K562 (cell line): ENCODE measurements around the gene IL15. TPM values are rescaled to one million over a fixed set of nuclear protein-coding genes. Genes with fewer than 3 reads are reported as not detected.

Source experiments
- ATAC-seq: fragments of 200-7000 bp; cut with Tn5 transposase; 3 replicates; pipeline ENCODE4 v1.9.1; 2020; ENCODE audit warnings: moderate library complexity
- BruUV-seq: library from RNA; stranded (reverse); fragments of 400-500 nt; replicated peaks from 2 replicates; lab custom pipeline; 2021; lab: Mats Ljungman, UMichigan
- CTCF ChIA-PET: fragments of 300-600 bp; formaldehyde crosslinking; extraction: SDS; loops from one replicate; lab custom pipeline; 2021; ENCODE audit warnings: low intra/inter-chr PET ratio; lab: Yijun Ruan, JAX
- POLR2A ChIA-PET: fragments of 300-600, 350-650 bp; sonication (Branson Sonifier 250); formaldehyde crosslinking; extraction: SDS; loops from one replicate; lab custom pipeline; 2021; ENCODE audit warnings: antibody characterized with exemption, inconsistent platforms; lab: Yijun Ruan, JAX
- DNase-seq, 4 experiments: peaks; one replicate each; pipeline versions ENCODE4 v3.0.0 to v3.0.0-alpha.2; 2011 to 2018; ENCODE audit warnings: low spot score in 3 of 4, mixed read lengths in 3 of 4; ENCODE audit errors: extremely low read depth in 1 of 4
- FAIRE-seq: peaks from 2 replicates; lab custom pipeline; 2011; peaks lifted over from hg19 to GRCh38; lab: Jason Lieb, UNC
- H2AFZ ChIP-seq: 2 replicates; pipeline ENCODE4 v1.6.0; 2011; ENCODE audit warnings: low read depth, low read length, control low read depth, inconsistent platforms
- H3K27ac ChIP-seq: fragments of 200-600 bp; 3 replicates; pipeline ENCODE4 v1.8.0; 2011; ENCODE audit warnings: low read depth, mild to moderate bottlenecking, control low read depth, inconsistent platforms, low read length, moderate library complexity, mixed read lengths; ENCODE audit errors: extremely low read depth
- H3K27me3 ChIP-seq, 2 experiments: fragments of 300-600 bp in 1 of 2; 2 replicates in 1 of 2; 3 replicates in 1 of 2; pipeline versions ENCODE4 v1.6.0 to v1.8.0; 2011; ENCODE audit warnings: inconsistent platforms in 2 of 2, low read length in 2 of 2, mild to moderate bottlenecking in 1 of 2, mixed read lengths in 1 of 2, moderate library complexity in 1 of 2; ENCODE audit not compliant: control insufficient read depth in 2 of 2, insufficient read depth in 2 of 2
- H3K36me3 ChIP-seq: fragments of 300-600 bp; 3 replicates; pipeline ENCODE4 v1.8.0; 2011; ENCODE audit warnings: mild to moderate bottlenecking, low read length, inconsistent platforms; ENCODE audit not compliant: control insufficient read depth, insufficient read depth
- H3K4me1 ChIP-seq, 2 experiments: fragments of 200-600 bp in 1 of 2; replicated peaks in 1 of 2; 2 replicates in 1 of 2; 3 replicates in 1 of 2; pipeline versions ENCODE4 v1.5.1 to v1.8.0; 2011; ENCODE audit warnings: inconsistent platforms in 2 of 2, low read length in 2 of 2, mild to moderate bottlenecking in 1 of 2, mixed read lengths in 1 of 2, moderate library complexity in 1 of 2; ENCODE audit not compliant: control insufficient read depth in 2 of 2, insufficient read depth in 2 of 2
- H3K4me2 ChIP-seq: 2 replicates; pipeline ENCODE4 v1.6.1; 2011; ENCODE audit warnings: low read length, control low read depth, inconsistent platforms, mixed read lengths; ENCODE audit not compliant: insufficient read depth
- H3K4me3 ChIP-seq: fragments of 200-600 bp; sonication (generic), shearing (Covaris generic); 2 replicates; pipeline ENCODE4 v1.5.1; 2016; ENCODE audit warnings: control low read depth, inconsistent platforms
- H3K79me2 ChIP-seq: fragments of 200-600 bp; 3 replicates; pipeline ENCODE4 v1.8.0; 2011; ENCODE audit warnings: low read length, inconsistent platforms; ENCODE audit not compliant: control insufficient read depth, insufficient read depth
- H3K9ac ChIP-seq, 2 experiments: 2 replicates each; pipeline versions ENCODE4 v1.6.0 to v1.6.1; 2011; ENCODE audit warnings: low read depth in 2 of 2, low read length in 2 of 2, control low read depth in 1 of 2, inconsistent platforms in 1 of 2, mild to moderate bottlenecking in 1 of 2, mixed read lengths in 1 of 2; ENCODE audit not compliant: insufficient read depth in 1 of 2
- H3K9me1 ChIP-seq: one replicate; pipeline ENCODE4 v1.6.0; 2011; ENCODE audit warnings: inconsistent platforms, mild to moderate bottlenecking, low read length, moderate library complexity; ENCODE audit not compliant: control insufficient read depth, insufficient read depth
- H3K9me3 ChIP-seq: replicated peaks from 2 replicates; pipeline ENCODE4 v1.5.1; 2011; ENCODE audit warnings: low read depth, low read length, inconsistent platforms; ENCODE audit not compliant: control insufficient read depth, insufficient read depth
- H4K20me1 ChIP-seq: replicated peaks from 2 replicates; pipeline ENCODE4 v1.6.1; 2011; ENCODE audit warnings: low read length, inconsistent platforms, mixed read lengths; ENCODE audit not compliant: control insufficient read depth, insufficient read depth
- ATF4 ChIP-seq: fragments of 450-650 bp; formaldehyde crosslinking; IDR thresholded peaks from 2 replicates; pipeline ENCODE4 v1.4.0; 2022; ENCODE audit warnings: mild to moderate bottlenecking, moderate library complexity
- EP300 ChIP-seq: IDR thresholded peaks from 2 replicates; pipeline ENCODE4 v1.6.1; 2012; ENCODE audit warnings: low read length, improper control_type of control experiment
- FOXO4 ChIP-seq: fragments of 450-650 bp; formaldehyde crosslinking; IDR thresholded peaks from 2 replicates; pipeline ENCODE4 v1.4.0; 2020; ENCODE audit warnings: mild to moderate bottlenecking, moderate library complexity
- HES1 ChIP-seq: fragments of 450-650 bp; IDR thresholded peaks from 2 replicates; pipeline ENCODE4 v1.6.1; 2016; ENCODE audit warnings: low read depth, mild to moderate bottlenecking, moderate library complexity
- HEY1 ChIP-seq: fragments of 250-450 bp; sonication (Bioruptor Pico); IDR thresholded peaks from 2 replicates; pipeline ENCODE4 v1.5.0; 2020; ENCODE audit warnings: mild to moderate bottlenecking, moderate library complexity, borderline replicate concordance
- ILF3 ChIP-seq: fragments of 450-650 bp; IDR thresholded peaks from 2 replicates; pipeline ENCODE4 v1.6.1; 2018; ENCODE audit warnings: antibody characterized with exemption, mild to moderate bottlenecking, moderate library complexity, borderline replicate concordance
- KLF16 ChIP-seq: IDR thresholded peaks from 2 replicates; pipeline ENCODE4 v1.6.1; 2016; ENCODE audit warnings: antibody characterized with exemption
- NUFIP1 ChIP-seq: fragments of 450-650 bp; IDR thresholded peaks from 2 replicates; pipeline ENCODE4 v1.6.1; 2018; ENCODE audit not compliant: partially characterized antibody
- PCBP1 ChIP-seq: fragments of 200-400 bp; formaldehyde crosslinking; IDR thresholded peaks from 2 replicates; pipeline ENCODE4 v1.6.1; 2018; ENCODE audit warnings: mild to moderate bottlenecking, low read depth, low read length; ENCODE audit not compliant: poor library complexity, severe bottlenecking
- PHB2 ChIP-seq: fragments of 450-650 bp; IDR thresholded peaks from 2 replicates; pipeline ENCODE4 v1.6.1; 2017; ENCODE audit warnings: low read depth
- SMARCA5 ChIP-seq: fragments of 450-650 bp; IDR thresholded peaks from 2 replicates; pipeline ENCODE4 v1.6.1; 2016
- SMARCE1 ChIP-seq: fragments of 450-650 bp; IDR thresholded peaks from 2 replicates; pipeline ENCODE4 v1.7.1; 2016; ENCODE audit warnings: mild to moderate bottlenecking
- SNIP1 ChIP-seq: fragments of 450-650 bp; IDR thresholded peaks from 2 replicates; pipeline ENCODE4 v1.7.1; 2017; ENCODE audit warnings: low read depth, mild to moderate bottlenecking
- YY1 ChIP-seq, 3 experiments: IDR thresholded peaks; 2 replicates each; pipeline ENCODE4 v1.6.1; 2011; ENCODE audit warnings: low read length in 2 of 3, mild to moderate bottlenecking in 2 of 3, moderate library complexity in 2 of 3, borderline replicate concordance in 1 of 3, control low read depth in 1 of 3, low read depth in 1 of 3; ENCODE audit not compliant: insufficient read depth in 3 of 3, insufficient replicate concordance in 2 of 3, control insufficient read depth in 1 of 3, insufficient read length in 1 of 3; ENCODE audit errors: extremely low read depth in 1 of 3
- ZC3H4 ChIP-seq: sonication (generic); formaldehyde crosslinking; IDR thresholded peaks from 2 replicates; pipeline ENCODE4 v1.9.0; 2021; ENCODE audit warnings: missing genetic modification reagents, borderline replicate concordance
- ZEB2 ChIP-seq: fragments of 450-650 bp; IDR thresholded peaks from 2 replicates; pipeline ENCODE4 v1.6.1; 2016
- ZNF507 ChIP-seq: conservative IDR thresholded peaks from 2 replicates; pipeline ENCODE4 v1.6.1; 2017; ENCODE audit warnings: missing genetic modification characterization, missing compliant biosample characterization
- WGBS: fragments of 100-300 bp; shearing (Covaris generic); methylation state at CpG from one replicate; pipeline ENCODE4 v1.1.6; 2016; ENCODE audit warnings: low coverage, mixed read lengths; ENCODE audit not compliant: insufficient coverage; ENCODE audit errors: missing lambda C conversion rate; 5-methylcytosine and 5-hydroxymethylcytosine counted together
- in situ Hi-C: fragments of 300-500 bp; cut with MboI; formaldehyde crosslinking; loops from 4 replicates; pipeline ENCODE4 v1.15.0; 2018; ENCODE audit warnings: inconsistent platforms, mixed read lengths
- intact Hi-C: fragments of 100-400 bp; cut with micrococcal nuclease; formaldehyde crosslinking; loops from 2 replicates; pipeline ENCODE4 v1.14.2; 2022
- polyA plus RNA-seq, 8 experiments: library from polyadenylated mRNA; depleted of rRNA in 4 of 8; stranded (reverse) in 5 of 8; unstranded in 3 of 8; fragments of >200 nt; fragmentation: Nextera tagmentation in 2 of 8; fragmentation: Illumina TruSeq in 1 of 8; extraction: Ambion mirVana in 2 of 8; extraction: Trizol in 1 of 8; gene quantifications; 2 replicates each; pipeline versions ENCODE4 v1.2.1 to v1.2.3, GENCODE V29; 2011 to 2014; ENCODE audit warnings: inconsistent platforms in 1 of 8, missing spikeins in 1 of 8
- total RNA-seq, 7 experiments: library from RNA; depleted of rRNA in 6 of 7; stranded (reverse); fragments of >200 nt in 6 of 7; fragmentation: Illumina TruSeq in 2 of 7; extraction: Trizol in 2 of 7; gene quantifications; 2 replicates each; pipeline versions ENCODE4 v1.2.1 to v1.2.3, GENCODE V29; 2011 to 2021; ENCODE audit warnings: low replicate concordance in 1 of 7
- TF ChIP-seq, protein P1 (sequence below): sonication (generic); formaldehyde crosslinking; IDR thresholded peaks from 2 replicates; pipeline ENCODE4 v1.9.0; 2022; ENCODE audit warnings: mild to moderate bottlenecking, missing genetic modification reagents
- TF ChIP-seq, protein P2 (sequence below): fragments of 450-650 bp; IDR thresholded peaks from 2 replicates; pipeline ENCODE4 v1.6.1; 2014; ENCODE audit warnings: low read depth, mild to moderate bottlenecking, moderate library complexity, borderline replicate concordance

The IL15 gene
- total and polyA plus RNA-seq, 9 of the 15 experiments (the other 6 are each of a cell fraction or from before 2014, with no cell fraction given), result 0.13 to 0.50 (median 0.34) TPM

- Histone ChIP-seq H3K4me1 (no peaks in the 10 kb centered on the region), H2AFZ (no peak overlapping the region), H3K9ac (no peak overlapping the region), H3K4me3 (no peak overlapping the region), H3K9me1 (no peaks in the 10 kb centered on the region), H4K20me1 (no peaks in the 10 kb centered on the region), H3K79me2 (no peaks in the 10 kb centered on the region), H3K4me2 (no peak overlapping the region), H3K36me3 (no peaks in the 10 kb centered on the region), H3K9me3 (no peaks in the 10 kb centered on the region), H3K27ac (no peak overlapping the region), H3K27me3 (no peaks in the 10 kb centered on the region)
- WGBS, result 5% methylated on average over 1 of the region's 1 CpG
- no TSS peak for BruUV-seq
- ChIA-PET POLR2A (no interaction called here), CTCF (no interaction called here)
- in situ Hi-C loops (no loop called here), intact Hi-C loops (no loop called here)
- ATAC-seq (no peak), DNase-seq (no peak), FAIRE-seq (no peak)
- TF ChIP-seq FOXO4 (CRISPR knock-in tag) (no peak), PHB2 (no peak), ILF3 (no peak), ZEB2 (no peak), ATF4 (CRISPR knock-in tag) (no peak), SMARCA5 (no peak), PCBP1 (no peak), YY1 (IDR thresholded peaks at IDR 0.05; ENCODE audit: borderline replicate concordance in 1 of 3, control insufficient read depth in 1 of 3, extremely low read depth in 1 of 3, insufficient read depth in 3 of 3, insufficient read length in 1 of 3, insufficient replicate concordance in 2 of 3, low read depth in 1 of 3, low read length in 2 of 3) (no peak), SNIP1 (no peak), ZNF507 (tag) (no peak), HEY1 (no peak), EP300 (no peak), NUFIP1 (no peak), SMARCE1 (no peak), KLF16 (no peak), ZC3H4 (CRISPR knock-in tag) (no peak), HES1 (no peak)
- TF ChIP-seq, protein P1, sequence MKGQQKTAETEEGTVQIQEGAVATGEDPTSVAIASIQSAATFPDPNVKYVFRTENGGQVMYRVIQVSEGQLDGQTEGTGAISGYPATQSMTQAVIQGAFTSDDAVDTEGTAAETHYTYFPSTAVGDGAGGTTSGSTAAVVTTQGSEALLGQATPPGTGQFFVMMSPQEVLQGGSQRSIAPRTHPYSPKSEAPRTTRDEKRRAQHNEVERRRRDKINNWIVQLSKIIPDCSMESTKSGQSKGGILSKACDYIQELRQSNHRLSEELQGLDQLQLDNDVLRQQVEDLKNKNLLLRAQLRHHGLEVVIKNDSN (CRISPR knock-in tag), result no peak
- TF ChIP-seq, protein P2, sequence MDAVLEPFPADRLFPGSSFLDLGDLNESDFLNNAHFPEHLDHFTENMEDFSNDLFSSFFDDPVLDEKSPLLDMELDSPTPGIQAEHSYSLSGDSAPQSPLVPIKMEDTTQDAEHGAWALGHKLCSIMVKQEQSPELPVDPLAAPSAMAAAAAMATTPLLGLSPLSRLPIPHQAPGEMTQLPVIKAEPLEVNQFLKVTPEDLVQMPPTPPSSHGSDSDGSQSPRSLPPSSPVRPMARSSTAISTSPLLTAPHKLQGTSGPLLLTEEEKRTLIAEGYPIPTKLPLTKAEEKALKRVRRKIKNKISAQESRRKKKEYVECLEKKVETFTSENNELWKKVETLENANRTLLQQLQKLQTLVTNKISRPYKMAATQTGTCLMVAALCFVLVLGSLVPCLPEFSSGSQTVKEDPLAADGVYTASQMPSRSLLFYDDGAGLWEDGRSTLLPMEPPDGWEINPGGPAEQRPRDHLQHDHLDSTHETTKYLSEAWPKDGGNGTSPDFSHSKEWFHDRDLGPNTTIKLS, result no peak
These were observed 123.5 kb downstream of the IL15 start for GRCh38 chr4:141759796-141760425.
